ENCODE data around the gene MAPK10. TPM values are rescaled to one million over a fixed set of nuclear protein-coding genes. Genes with fewer than 3 reads are reported as not detected.

MAPK10 gene
- total RNA-seq, 1 donor from 2014 or later: 19.2 TPM

DNA sequence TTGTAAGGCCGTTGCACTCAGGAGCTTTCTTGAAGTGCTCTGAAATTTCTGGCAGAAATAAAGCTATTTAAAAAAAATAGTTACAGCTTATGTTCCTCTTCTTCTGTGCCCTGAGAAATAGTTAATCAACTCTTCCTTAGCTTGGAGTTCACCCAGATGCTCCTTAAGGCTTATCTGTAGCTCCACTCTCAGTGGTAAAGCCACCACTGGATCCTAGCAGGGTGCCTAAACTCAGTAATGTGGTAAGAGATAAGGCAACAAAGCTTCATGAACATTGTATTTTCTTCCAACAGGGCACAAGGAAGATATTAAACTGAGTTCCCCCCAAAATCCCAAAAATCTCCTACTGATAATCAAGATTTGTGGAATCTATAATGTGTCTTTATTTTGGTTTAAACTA is 299.5 kb downstream of the MAPK10 start:
- no peak for DNase-seq (ENCODE audit: extremely low spot score, unreplicated experiment)
- no peak overlapping the region for H3K27ac Mint-ChIP-seq (ENCODE audit: unreplicated experiment)
- no peaks in the 10 kb centered on the region for H3K9me3 Mint-ChIP-seq (ENCODE audit: unreplicated experiment)
- H3K4me3 Mint-ChIP-seq (ENCODE audit: unreplicated experiment): no peak overlapping the region
- peaks cover 11% of the 10 kb centered on the region for H3K36me3 Mint-ChIP-seq (ENCODE audit: unreplicated experiment)
- TF ChIP-seq, protein P1, sequence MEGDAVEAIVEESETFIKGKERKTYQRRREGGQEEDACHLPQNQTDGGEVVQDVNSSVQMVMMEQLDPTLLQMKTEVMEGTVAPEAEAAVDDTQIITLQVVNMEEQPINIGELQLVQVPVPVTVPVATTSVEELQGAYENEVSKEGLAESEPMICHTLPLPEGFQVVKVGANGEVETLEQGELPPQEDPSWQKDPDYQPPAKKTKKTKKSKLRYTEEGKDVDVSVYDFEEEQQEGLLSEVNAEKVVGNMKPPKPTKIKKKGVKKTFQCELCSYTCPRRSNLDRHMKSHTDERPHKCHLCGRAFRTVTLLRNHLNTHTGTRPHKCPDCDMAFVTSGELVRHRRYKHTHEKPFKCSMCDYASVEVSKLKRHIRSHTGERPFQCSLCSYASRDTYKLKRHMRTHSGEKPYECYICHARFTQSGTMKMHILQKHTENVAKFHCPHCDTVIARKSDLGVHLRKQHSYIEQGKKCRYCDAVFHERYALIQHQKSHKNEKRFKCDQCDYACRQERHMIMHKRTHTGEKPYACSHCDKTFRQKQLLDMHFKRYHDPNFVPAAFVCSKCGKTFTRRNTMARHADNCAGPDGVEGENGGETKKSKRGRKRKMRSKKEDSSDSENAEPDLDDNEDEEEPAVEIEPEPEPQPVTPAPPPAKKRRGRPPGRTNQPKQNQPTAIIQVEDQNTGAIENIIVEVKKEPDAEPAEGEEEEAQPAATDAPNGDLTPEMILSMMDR (IDR thresholded peaks at IDR 0.05): no peak
- H3K27me3 Mint-ChIP-seq (ENCODE audit: unreplicated experiment): no peaks in the 10 kb centered on the region
- H3K4me1 Mint-ChIP-seq (ENCODE audit: unreplicated experiment): peaks cover 4% of the 10 kb centered on the region

DNA sequence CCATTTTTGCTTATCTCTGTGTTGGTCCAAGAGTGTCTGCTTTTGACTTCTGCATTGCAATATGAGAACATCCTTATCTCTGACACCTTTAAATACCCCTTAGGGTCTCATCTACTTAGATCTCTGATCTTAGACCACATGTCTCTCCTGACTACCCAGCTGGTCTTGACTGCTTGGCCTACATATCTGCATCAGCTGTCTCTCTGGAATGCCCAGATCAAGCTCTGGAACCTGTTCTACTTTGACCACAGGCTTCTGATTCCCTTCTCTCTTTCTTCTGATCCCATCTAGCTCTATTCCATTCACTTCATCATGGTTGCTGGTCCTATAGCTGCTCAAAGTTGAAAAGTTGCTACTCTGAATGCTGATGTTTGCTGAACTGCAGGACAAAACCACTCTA is 301.2 kb downstream of the MAPK10 start:
- Mint-ChIP-seq H3K27ac (ENCODE audit: unreplicated experiment) (no peak overlapping the region), H3K4me1 (ENCODE audit: unreplicated experiment) (peaks cover 4% of the 10 kb centered on the region), H3K36me3 (ENCODE audit: unreplicated experiment) (peaks cover 8% of the 10 kb centered on the region), H3K27me3 (ENCODE audit: unreplicated experiment) (peaks cover 7% of the 10 kb centered on the region), H3K9me3 (ENCODE audit: unreplicated experiment) (no peaks in the 10 kb centered on the region), H3K4me3 (ENCODE audit: unreplicated experiment) (no peak overlapping the region)
- TF ChIP-seq, protein P1 (IDR thresholded peaks at IDR 0.05): no peak
- DNase-seq (ENCODE audit: extremely low spot score, unreplicated experiment): no peak

DNA sequence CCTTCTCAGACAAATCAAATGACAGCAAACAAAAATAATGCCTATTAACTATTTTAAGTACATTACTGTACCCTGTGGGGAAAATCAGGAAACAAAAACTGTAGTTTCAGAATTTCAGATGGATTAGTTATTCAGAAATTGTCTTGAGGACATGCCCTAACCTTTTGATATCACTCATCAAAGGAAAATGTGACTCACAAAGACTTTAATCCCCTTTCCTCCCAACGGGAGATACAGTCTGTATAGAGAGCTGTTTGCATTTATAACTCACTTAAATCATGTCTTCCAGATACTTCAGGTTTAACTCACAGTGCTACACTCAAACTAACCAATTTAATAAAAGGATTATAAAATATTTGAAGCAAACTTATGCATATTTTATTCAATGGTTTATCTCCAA is 304.0 kb downstream of the MAPK10 start:
- Mint-ChIP-seq H3K27me3 (ENCODE audit: unreplicated experiment) (peaks cover 7% of the 10 kb centered on the region), H3K27ac (ENCODE audit: unreplicated experiment) (no peak overlapping the region), H3K9me3 (ENCODE audit: unreplicated experiment) (no peaks in the 10 kb centered on the region), H3K36me3 (ENCODE audit: unreplicated experiment) (peaks cover 2% of the 10 kb centered on the region), H3K4me3 (ENCODE audit: unreplicated experiment) (no peak overlapping the region), H3K4me1 (ENCODE audit: unreplicated experiment) (peaks cover 4% of the 10 kb centered on the region)
- TF ChIP-seq, protein P1 (IDR thresholded peaks at IDR 0.05): no peak
- DNase-seq (ENCODE audit: extremely low spot score, unreplicated experiment): no peak

DNA sequence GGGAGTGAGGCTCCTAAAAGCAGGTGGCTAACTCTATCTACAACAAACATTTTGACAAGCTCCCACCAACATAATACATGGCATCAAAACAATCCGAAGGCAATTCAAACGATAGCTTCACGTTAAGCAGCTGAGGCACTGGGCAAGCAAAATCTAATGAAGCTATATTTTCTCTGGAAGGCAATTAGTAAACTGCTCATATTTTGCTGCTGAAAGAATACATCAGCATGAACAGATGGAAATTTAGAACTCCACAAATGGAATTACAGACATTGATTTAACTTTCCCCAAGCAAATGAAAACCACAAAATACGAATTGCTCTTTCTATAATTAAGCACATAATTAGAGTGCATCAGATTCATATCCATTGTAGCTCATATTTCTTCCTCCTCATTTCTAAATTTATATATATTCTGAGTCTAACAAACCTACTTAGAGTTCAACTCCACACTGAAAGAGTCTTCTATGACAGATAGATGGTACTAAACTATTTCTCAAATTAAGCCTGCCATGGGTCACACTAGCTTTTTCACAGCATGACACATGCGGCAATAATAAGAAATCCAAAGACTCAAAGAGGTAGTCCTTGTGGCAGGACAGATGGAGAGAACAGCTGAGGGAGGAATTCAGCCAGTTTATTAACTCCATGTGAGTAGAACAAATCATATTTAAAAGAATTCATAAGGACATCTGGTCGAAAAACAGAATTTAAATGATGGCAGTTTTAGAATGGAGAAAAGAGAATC is 305.4 kb downstream of the MAPK10 start:
- TF ChIP-seq, protein P1 (IDR thresholded peaks at IDR 0.05): no peak
- no peak for DNase-seq (ENCODE audit: extremely low spot score, unreplicated experiment)
- H3K27me3 Mint-ChIP-seq (ENCODE audit: unreplicated experiment): peaks cover 12% of the 10 kb centered on the region
- H3K27ac Mint-ChIP-seq (ENCODE audit: unreplicated experiment): no peak overlapping the region
- no peaks in the 10 kb centered on the region for H3K9me3 Mint-ChIP-seq (ENCODE audit: unreplicated experiment)
- H3K4me1 Mint-ChIP-seq (ENCODE audit: unreplicated experiment): peaks cover 4% of the 10 kb centered on the region
- H3K36me3 Mint-ChIP-seq (ENCODE audit: unreplicated experiment): peaks cover 2% of the 10 kb centered on the region
- H3K4me3 Mint-ChIP-seq (ENCODE audit: unreplicated experiment): no peak overlapping the region

DNA sequence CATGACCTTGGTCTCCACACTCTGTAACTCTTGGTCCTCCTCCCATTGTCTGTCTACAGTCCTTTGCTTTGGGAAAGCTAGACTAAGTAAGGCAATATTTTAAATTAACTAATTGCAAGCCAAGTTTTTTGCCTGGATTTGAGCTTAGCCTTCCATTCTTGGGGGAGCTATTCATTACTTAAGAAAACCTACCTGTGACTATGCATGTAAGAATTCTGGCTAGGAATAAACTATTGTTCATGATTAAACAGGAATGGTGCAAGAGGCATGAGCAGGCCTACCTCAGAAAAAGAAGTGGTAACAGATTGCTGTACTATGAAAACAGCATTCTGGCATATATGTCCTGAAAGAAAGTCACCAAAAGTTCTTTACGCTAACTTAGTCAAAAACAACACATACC is 309.4 kb downstream of the MAPK10 start:
- no peak for DNase-seq (ENCODE audit: extremely low spot score, unreplicated experiment)
- TF ChIP-seq, protein P1 (IDR thresholded peaks at IDR 0.05): no peak
- Mint-ChIP-seq H3K4me1 (ENCODE audit: unreplicated experiment) (peaks cover 7% of the 10 kb centered on the region), H3K9me3 (ENCODE audit: unreplicated experiment) (no peaks in the 10 kb centered on the region), H3K4me3 (ENCODE audit: unreplicated experiment) (no peak overlapping the region), H3K27me3 (ENCODE audit: unreplicated experiment) (peaks cover 26% of the 10 kb centered on the region), H3K36me3 (ENCODE audit: unreplicated experiment) (no peaks in the 10 kb centered on the region), H3K27ac (ENCODE audit: unreplicated experiment) (no peak overlapping the region)

Measured in osteocyte (in vitro differentiated cells).